NCI-H1092 treated with DMSO at 0.1 percent for 48 hours (cell line): ENCODE data around the gene PDE11A.

Experiments
- DNase-seq: peaks from one replicate; lab custom pipeline; 2025; lab: John Stamatoyannopoulos, UW

The PDE11A gene

GRCh38 chr2:177921726-177922125 lies 150.9 kb downstream of the PDE11A start:
- no peak for DNase-seq

GRCh38 chr2:177917169-177917568 lies 155.4 kb downstream of the PDE11A start:
- DNase-seq: no peak

GRCh38 chr2:177916342-177916741 lies 156.2 kb downstream of the PDE11A start:
- DNase-seq: no peak

- no peak for DNase-seq
These were observed 158.3 kb downstream of the PDE11A start for GRCh38 chr2:177914247-177914646.

GRCh38 chr2:177909962-177910361 lies 162.6 kb downstream of the PDE11A start:
- no peak for DNase-seq

GRCh38 chr2:177908824-177909223 lies 163.8 kb downstream of the PDE11A start:
- DNase-seq: no peak

- no peak for DNase-seq
These were observed 164.4 kb downstream of the PDE11A start for GRCh38 chr2:177908182-177908581.

- DNase-seq: peak; percentile 12
These were observed 166.4 kb downstream of the PDE11A start for GRCh38 chr2:177906041-177906718.

GRCh38 chr2:177905640-177906039 lies 166.9 kb downstream of the PDE11A start:
- no peak for DNase-seq

- DNase-seq: no peak
These were observed 170.0 kb downstream of the PDE11A start for GRCh38 chr2:177902395-177903163.

GRCh38 chr2:177900082-177900481 lies 172.5 kb downstream of the PDE11A start:
- no peak for DNase-seq

GRCh38 chr2:177897278-177897677 lies 175.3 kb downstream of the PDE11A start:
- no peak for DNase-seq

- DNase-seq: no peak
These were observed 176.0 kb downstream of the PDE11A start for GRCh38 chr2:177896587-177896986.

- no peak for DNase-seq
These were observed 178.0 kb downstream of the PDE11A start for GRCh38 chr2:177894546-177894945.

GRCh38 chr2:177893880-177894279 lies 178.7 kb downstream of the PDE11A start:
- no peak for DNase-seq

GRCh38 chr2:177891533-177891932 lies 181.0 kb downstream of the PDE11A start:
- no peak for DNase-seq

- DNase-seq: no peak
These were observed 182.6 kb downstream of the PDE11A start for GRCh38 chr2:177889818-177890460.

- DNase-seq: peak; percentile 3
These were observed 184.0 kb downstream of the PDE11A start for GRCh38 chr2:177888581-177888980.

- no peak for DNase-seq
These were observed 184.9 kb downstream of the PDE11A start for GRCh38 chr2:177887722-177888121.

- no peak for DNase-seq
These were observed 185.8 kb downstream of the PDE11A start for GRCh38 chr2:177886824-177887223.

- DNase-seq: no peak
These were observed 186.6 kb downstream of the PDE11A start for GRCh38 chr2:177885828-177886466.

GRCh38 chr2:177883177-177883576 lies 189.4 kb downstream of the PDE11A start:
- no peak for DNase-seq

GRCh38 chr2:177882501-177882900 lies 190.1 kb downstream of the PDE11A start:
- DNase-seq: peak; percentile 28
